Measurements from ENCODE around the gene RFPL1.
A peak's percentile ranks its signal among the peaks of the same experiment; 100 is the strongest.

The RFPL1 gene

GRCh38 chr22:29435236-29436136 is 2.9 kb upstream of the RFPL1 start:
- Histone ChIP-seq H3K36me3 (no peaks in the 10 kb centered on the region), H3K27me3 (peaks cover 0 to 29% of the 10 kb centered on the region in 2 donors), H3K4me1 (no peaks in the 10 kb centered on the region), H3K27ac (no peak overlapping the region), H3K9me3 (no peaks in the 10 kb centered on the region), H3K4me3 (no peak overlapping the region)
- TF ChIP-seq, protein P1, sequence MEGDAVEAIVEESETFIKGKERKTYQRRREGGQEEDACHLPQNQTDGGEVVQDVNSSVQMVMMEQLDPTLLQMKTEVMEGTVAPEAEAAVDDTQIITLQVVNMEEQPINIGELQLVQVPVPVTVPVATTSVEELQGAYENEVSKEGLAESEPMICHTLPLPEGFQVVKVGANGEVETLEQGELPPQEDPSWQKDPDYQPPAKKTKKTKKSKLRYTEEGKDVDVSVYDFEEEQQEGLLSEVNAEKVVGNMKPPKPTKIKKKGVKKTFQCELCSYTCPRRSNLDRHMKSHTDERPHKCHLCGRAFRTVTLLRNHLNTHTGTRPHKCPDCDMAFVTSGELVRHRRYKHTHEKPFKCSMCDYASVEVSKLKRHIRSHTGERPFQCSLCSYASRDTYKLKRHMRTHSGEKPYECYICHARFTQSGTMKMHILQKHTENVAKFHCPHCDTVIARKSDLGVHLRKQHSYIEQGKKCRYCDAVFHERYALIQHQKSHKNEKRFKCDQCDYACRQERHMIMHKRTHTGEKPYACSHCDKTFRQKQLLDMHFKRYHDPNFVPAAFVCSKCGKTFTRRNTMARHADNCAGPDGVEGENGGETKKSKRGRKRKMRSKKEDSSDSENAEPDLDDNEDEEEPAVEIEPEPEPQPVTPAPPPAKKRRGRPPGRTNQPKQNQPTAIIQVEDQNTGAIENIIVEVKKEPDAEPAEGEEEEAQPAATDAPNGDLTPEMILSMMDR (IDR thresholded peaks at IDR 0.05): no peak
- DNase-seq: peak in 1 of 2 donors; percentile 17
- intact Hi-C loops (cut with DNase I; ENCODE audit: low total_unique reads): no loop called here

GRCh38 chr22:29442976-29443375 is 4.6 kb downstream of the RFPL1 start:
- no peaks in the 10 kb centered on the region for H3K36me3 ChIP-seq

GRCh38 chr22:29443452-29443851 is 5.1 kb downstream of the RFPL1 start:
- H3K9me3 ChIP-seq: no peaks in the 10 kb centered on the region
- no peaks in the 10 kb centered on the region for H3K36me3 ChIP-seq
- TF ChIP-seq, protein P1 (IDR thresholded peaks at IDR 0.05): no peak
- H3K27ac ChIP-seq: no peak overlapping the region
- no peak for DNase-seq
- intact Hi-C loops (cut with DNase I; ENCODE audit: low total_unique reads): no loop called here
- peaks cover 0 to 11% of the 10 kb centered on the region in 2 donors for H3K27me3 ChIP-seq
- no peak overlapping the region for H3K4me3 ChIP-seq
- H3K4me1 ChIP-seq: no peaks in the 10 kb centered on the region

More at GRCh38 chr22:29442976-29443375, 4.6 kb downstream of the RFPL1 start:
- peaks cover 0 to 9% of the 10 kb centered on the region in 2 donors for H3K27me3 ChIP-seq
- no peak overlapping the region for H3K4me3 ChIP-seq
- no peaks in the 10 kb centered on the region for H3K9me3 ChIP-seq
- TF ChIP-seq, protein P1 (IDR thresholded peaks at IDR 0.05): no peak
- H3K4me1 ChIP-seq: no peaks in the 10 kb centered on the region
- no peak for DNase-seq
- H3K27ac ChIP-seq: no peak overlapping the region
- intact Hi-C loops (cut with DNase I; ENCODE audit: low total_unique reads): no loop called here

DNA sequence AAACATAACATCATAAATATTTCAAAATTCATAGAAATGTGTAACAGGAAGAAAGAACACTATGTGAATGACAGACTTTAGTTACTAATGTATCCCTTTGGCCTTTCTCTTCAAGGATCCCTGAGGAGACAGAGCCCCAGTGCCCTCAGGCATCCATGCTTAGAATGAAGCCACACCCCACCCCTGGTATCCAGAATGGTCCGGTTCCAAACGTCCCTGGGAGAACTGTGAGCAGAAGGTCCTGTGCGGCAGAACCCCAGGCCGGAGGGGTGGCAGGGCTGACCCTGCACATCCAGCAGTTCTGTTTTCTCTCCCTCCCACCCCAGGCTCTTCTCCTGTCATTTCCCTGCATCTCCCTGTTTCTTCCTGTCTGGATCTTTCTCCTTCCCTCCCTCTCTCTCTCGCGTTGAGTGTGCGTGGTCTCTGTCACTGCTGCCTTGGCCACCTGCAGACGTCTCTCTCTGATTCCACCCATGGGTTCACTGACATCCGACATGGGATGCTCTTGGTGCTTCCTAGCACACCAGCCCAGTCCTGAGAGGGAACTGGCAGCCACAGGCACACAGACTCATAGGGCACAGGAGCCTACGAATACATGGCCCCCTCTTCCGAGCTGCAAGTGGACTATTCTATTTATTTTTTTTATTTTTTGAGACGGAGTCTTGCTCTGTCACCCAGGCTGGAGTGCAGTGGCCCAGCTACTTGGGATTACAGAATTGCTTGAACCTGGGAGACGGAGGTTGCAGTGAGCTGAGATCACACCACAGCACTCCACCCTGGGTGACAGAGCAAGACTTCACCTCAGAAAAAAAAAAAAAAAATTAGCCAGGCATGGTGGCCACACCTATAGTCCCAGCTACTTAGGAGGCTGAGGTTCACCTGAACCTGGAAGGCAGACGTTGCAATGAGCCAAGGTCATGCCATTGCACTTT is 5.7 kb downstream of the RFPL1 start:
- H3K36me3 ChIP-seq: no peaks in the 10 kb centered on the region
- intact Hi-C loops (cut with DNase I; ENCODE audit: low total_unique reads): no loop called here
- TF ChIP-seq, protein P1 (IDR thresholded peaks at IDR 0.05): no peak
- H3K27ac ChIP-seq: no peak overlapping the region
- no peak overlapping the region for H3K4me3 ChIP-seq
- no peaks in the 10 kb centered on the region for H3K4me1 ChIP-seq
- peak in 1 of 2 donors; percentile 25 for DNase-seq
- H3K27me3 ChIP-seq: peaks cover 0 to 13% of the 10 kb centered on the region in 2 donors
- no peaks in the 10 kb centered on the region for H3K9me3 ChIP-seq

DNA sequence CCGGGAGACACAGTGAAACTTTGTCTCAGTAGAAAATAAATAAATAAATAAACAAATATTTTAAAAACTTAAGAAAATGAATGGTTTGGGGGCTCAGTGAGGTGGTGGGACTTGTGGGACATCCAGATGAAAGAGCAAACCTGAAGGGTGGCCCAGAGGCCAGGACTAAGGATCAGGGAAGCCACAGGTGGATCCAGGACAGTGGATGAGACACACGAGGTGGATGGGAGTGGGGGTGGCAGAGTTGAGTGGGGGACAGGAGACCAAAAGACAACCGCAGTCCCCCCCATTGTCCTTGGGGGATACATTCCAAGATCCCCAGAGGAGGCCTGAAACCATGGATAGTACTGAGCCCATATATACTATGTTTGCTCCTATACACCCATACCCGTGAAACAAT is 7.1 kb downstream of the RFPL1 start:
- no peak for DNase-seq
- intact Hi-C loops (cut with DNase I; ENCODE audit: low total_unique reads): no loop called here
- H3K36me3 ChIP-seq: no peaks in the 10 kb centered on the region
- TF ChIP-seq, protein P1 (IDR thresholded peaks at IDR 0.05): no peak
- no peaks in the 10 kb centered on the region for H3K9me3 ChIP-seq
- H3K27me3 ChIP-seq: peaks cover 0 to 13% of the 10 kb centered on the region in 2 donors
- no peak overlapping the region for H3K27ac ChIP-seq
- no peaks in the 10 kb centered on the region for H3K4me1 ChIP-seq
- no peak overlapping the region for H3K4me3 ChIP-seq

All from tibial artery (tissue), 4 donors.